HG03558 (cell line): ENCODE measurements around the gene ESYT3.
"Not testable (repeated sequence)": the region's sequence is repeated elsewhere in the genome, so short reads cannot be mapped to it uniquely, and the experiment has no call there.

ENCODE experiments used
- ATAC-seq: cut with Tn5 transposase; IDR thresholded peaks from one replicate; pipeline ENCODE4 v1.9.1; 2021; ENCODE audit warnings: moderate number of reproducible peaks; ENCODE audit not compliant: unreplicated experiment; ENCODE audit errors: extremely low read depth

Gene ESYT3

DNA sequence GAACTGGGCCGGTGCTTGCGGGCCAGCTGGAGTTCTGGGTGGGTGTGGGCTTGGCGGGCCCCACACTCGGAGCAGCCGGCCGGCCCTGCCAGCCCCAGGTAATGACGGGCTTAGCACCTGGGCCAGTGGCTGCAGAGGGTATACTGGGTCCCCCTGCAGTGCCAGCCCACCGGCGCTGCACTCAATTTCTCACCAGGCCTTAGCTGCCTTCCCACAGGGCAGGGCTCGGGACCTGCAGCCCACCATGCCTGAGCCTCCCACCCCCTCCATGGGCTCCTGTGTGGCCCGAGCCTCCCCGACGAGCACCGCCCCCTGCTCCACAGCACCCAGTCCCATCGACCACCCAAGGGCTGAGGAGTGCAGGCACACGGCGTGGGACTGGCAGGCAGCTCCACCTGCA is 50.3 kb downstream of the ESYT3 start:
- not testable (repeated sequence) for ATAC-seq

DNA sequence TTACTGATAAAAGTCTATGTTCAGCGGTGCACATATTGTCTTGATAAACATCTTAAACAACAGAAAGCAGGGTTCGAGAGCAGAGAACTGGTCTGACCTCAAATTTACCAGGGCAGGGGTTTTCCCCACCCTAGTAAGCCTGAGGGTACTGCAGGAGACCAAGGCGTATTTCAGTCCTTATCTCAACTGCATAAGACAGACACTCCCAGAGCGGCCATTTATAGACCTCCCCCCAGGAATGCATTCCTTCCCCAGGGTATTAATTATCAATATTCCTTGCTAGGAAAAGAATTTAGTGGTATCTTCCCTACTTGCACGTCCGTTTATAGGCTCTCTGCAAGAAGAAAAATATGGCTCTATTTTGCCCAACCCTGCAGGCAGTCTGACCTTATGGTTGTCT is 52.2 kb downstream of the ESYT3 start:
- ATAC-seq, result not testable (repeated sequence)

DNA sequence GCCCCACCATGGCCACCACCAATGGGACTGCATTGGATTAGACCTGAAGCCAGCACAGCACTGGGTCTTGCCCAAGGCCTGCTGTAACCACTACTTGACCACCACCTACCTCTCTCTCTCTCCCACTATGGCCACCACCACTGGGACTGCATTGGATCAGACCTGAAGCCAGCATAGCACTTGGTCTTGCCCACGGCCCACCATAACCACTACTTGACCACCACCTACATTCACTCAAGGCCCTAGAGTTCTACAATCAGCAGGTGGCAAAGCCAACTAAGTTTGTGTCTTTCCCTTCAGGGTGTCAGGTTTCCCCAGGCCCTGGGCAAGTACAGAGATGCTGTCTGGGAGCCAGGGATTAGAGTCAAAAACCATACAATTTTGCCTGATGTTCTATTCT is 57.6 kb downstream of the ESYT3 start:
- ATAC-seq, result no peak

- ATAC-seq, result no peak
Observed at GRCh38 chr3:138492980-138493675, 58.7 kb downstream of the ESYT3 start.

- ATAC-seq, result no peak
Observed at GRCh38 chr3:138493804-138494606, 59.6 kb downstream of the ESYT3 start.

GRCh38 chr3:138494607-138494929 is 60.2 kb downstream of the ESYT3 start:
- no peak for ATAC-seq

GRCh38 chr3:138495638-138496037 is 61.2 kb downstream of the ESYT3 start:
- not testable (repeated sequence) for ATAC-seq

- no peak for ATAC-seq
Observed at GRCh38 chr3:138496436-138496835, 62.0 kb downstream of the ESYT3 start.

- ATAC-seq, result no peak
Observed at GRCh38 chr3:138497021-138497420, 62.6 kb downstream of the ESYT3 start.

- no peak for ATAC-seq
Observed at GRCh38 chr3:138497851-138498250, 63.4 kb downstream of the ESYT3 start.

DNA sequence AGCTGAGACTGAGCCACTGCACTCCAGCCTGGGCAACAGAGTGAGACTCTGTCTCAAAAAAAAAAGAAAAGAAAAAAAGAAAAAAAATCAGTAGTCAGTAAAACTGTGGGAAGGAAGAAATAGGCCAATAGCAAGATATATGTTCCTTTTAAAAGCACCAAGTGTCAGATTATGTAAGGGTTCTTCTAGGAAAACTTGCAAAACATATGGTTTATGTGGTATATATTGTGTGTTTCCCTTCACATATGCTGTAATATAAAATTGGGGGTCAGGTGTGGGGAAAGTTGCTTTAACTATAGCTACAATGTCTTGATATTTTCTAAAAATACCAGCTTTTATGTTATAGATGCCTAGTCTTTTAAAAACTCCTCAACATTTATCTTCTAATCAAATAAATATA is 64.6 kb downstream of the ESYT3 start:
- ATAC-seq, result no peak

DNA sequence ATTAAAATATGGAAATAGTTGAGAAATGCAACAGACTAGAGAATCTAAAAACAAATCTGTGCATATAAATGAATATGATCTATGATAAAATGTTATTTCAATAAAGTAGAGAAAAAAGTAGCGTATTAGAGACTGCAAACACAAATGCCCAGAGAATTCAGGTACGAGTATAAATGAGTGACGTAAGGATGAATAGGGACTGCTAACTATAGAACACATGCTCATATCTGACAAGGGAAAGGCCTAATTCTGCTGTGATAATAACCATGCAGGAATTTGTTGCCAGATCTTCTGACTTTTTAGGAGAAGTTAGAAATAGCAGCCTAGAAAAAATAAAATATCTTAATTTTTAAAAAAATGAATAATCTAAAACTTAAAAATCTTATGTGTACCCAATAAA is 73.1 kb downstream of the ESYT3 start:
- ATAC-seq, result no peak

GRCh38 chr3:138509586-138509985 is 75.2 kb downstream of the ESYT3 start:
- ATAC-seq, result no peak

DNA sequence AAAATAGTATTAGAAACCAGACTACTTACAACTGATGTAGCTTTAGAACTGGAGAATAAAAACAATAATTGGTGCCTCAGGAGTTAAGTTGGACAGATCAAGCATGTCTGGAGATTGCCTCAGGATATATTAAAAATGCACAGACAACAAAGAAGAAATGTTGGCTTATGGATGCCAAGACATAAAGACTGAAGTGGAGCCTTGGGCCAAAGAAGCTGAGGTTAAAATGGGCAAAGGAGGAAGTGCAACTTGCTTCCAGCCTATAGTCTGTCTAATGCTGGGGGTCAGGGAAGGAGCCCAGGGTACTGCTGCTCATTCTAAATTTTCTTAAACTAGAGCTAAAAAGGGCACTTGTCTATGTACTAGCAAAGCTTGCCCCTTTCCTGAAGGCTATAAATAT is 77.5 kb downstream of the ESYT3 start:
- ATAC-seq, result no peak

- ATAC-seq, result no peak
Observed at GRCh38 chr3:138513090-138513843, 78.9 kb downstream of the ESYT3 start.

- not testable (repeated sequence) for ATAC-seq
Observed at GRCh38 chr3:138521445-138521844, 87.0 kb downstream of the ESYT3 start.
